Inferior parietal cortex (tissue), 1 donor: ENCODE results near the gene FREM2.

ENCODE experiments used
- DNase-seq: peaks from one replicate; pipeline ENCODE4 v3.0.0-alpha.2; 2016; ENCODE audit errors: extremely low spot score

Gene FREM2

DNA sequence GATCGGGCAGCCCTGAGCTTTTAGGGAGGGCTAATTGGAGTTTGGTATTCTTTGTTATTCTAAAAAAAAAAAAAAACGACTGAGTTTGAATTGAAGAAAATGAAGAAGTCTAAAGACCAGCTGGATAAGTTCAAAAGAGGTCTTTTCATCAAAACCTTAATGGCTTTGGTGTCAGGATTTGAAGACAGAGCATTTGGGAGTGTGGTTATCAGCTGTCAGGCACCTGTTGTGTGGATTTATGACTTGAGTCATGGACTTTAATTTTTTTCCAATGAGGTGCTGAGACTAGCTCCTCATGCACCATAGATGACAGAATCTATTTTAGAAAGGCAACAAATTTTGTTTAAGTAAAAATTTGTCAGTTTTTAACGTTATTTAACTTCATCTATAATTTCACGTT is 72.5 kb downstream of the FREM2 start:
- no peak for DNase-seq

- DNase-seq = peak; percentile 83
Observed at GRCh38 chr13:38763446-38764381, 76.8 kb downstream of the FREM2 start.

DNA sequence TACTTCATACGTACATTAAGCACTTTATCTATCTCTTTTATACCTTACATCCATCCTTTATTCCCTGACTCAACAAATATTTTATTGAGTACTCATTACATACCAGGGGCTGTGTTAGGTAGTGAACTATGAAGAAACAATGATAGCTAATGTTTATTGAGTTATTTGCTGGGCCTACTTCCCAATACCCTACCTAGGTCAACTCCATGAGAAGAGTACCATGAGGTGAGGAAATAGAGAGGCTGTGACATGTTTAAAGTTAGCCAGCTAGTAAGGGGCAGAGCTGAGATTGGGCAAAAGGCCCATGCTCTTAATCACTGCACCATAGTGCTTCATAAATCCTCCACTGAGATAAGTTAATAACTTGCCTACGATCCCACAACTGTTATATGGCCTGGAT is 79.9 kb downstream of the FREM2 start:
- no peak for DNase-seq

- DNase-seq = peak; percentile 77
Observed at GRCh38 chr13:38767506-38768265, 80.8 kb downstream of the FREM2 start.

GRCh38 chr13:38769526-38769925 is 82.6 kb downstream of the FREM2 start:
- DNase-seq = no peak

- DNase-seq = no peak
Observed at GRCh38 chr13:38775085-38775484, 88.2 kb downstream of the FREM2 start.

DNA sequence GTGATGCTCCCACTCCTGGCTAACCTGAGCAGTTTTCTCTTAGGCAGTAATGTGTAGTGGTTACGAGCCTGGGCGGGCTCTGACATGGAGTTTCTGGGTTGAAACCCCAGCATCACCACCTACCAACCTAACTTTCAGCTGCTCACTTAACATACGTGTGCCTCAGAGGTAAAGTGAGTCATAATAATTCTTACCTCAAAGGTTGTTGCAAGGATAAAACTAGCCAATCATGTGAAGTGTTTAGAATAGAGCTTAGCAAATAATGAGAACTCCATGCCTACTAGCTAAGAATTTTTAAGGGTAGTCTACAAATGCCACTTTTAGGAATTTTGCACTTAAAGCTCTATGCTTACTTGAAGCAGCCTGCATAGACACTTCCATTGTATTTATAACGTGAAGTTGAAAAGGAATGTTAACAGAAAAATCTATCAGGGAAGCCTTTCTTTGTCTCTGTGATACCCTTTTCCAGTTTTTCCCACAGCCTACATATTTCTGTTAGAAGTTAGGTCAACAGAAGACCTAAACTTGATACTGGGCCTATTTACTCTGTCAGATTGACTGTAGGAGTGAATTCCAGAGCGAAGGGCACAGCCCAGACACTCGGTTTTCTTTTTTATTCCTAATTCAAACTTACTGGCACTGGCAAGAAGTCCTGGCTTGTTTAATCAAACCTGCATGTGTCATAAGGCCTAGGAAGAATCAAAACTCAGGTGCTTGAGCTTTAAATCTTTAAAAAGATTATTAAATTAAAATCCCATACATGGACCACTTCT is 90.7 kb downstream of the FREM2 start:
- no peak for DNase-seq

GRCh38 chr13:38781539-38781938 is 94.7 kb downstream of the FREM2 start:
- DNase-seq = no peak

DNA sequence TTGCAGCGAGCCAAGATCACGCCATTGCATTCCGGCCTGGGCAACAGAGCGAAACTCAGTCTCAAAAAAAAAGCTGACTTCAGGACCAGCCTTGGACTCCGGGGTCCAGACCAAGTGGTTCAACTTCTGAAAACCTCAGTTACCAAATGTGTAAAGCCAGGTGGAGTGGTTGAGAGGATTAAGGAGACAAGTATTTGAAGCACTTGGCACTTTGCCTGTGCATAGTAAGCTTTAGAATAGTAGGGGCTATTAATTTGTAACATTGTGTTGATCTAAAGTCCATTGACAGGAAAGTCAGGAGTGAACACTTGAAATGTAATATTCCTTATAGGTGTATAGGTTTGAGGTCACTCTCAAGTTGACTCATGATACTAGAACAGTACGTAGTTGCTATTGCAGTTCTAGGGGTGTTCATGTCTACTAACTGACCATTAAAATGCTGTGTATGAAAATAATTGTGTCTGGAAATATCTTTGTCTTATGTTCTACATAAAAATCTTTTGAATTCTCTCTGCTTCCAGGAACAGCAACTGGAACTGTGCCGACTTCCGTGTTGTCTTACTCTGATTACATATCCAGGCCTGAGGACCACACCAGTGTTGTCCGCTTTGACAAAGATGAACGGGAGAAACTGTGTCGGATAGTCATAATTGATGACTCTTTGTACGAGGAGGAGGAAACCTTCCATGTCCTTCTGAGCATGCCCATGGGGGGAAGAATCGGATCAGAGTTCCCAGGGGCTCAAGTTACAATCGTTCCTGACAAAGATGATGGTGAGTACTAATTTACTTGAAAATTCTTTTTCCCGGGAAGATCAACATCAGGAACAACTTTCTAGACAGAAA is 97.4 kb downstream of the FREM2 start:
- no peak for DNase-seq

- DNase-seq = no peak
Observed at GRCh38 chr13:38785042-38785441, 98.2 kb downstream of the FREM2 start.

DNA sequence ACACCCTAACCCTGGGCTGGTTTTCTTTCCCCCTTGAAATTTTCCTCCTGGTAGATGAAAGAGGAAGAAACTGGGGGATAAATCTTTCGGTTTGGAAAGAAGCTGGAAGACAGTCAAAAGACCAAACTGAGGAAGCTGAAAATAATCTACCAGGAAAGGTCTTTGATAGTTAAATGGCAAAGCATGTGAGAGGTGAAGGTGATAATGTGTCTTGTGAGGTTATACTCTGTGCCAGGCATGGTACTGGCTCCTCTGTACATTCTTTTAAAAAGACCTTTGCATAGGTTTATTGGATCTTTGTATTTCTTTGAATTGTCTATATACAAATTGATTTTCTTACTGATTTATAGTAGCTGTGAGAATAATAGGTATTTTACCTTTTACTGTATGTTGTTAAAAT is 98.6 kb downstream of the FREM2 start:
- no peak for DNase-seq

DNA sequence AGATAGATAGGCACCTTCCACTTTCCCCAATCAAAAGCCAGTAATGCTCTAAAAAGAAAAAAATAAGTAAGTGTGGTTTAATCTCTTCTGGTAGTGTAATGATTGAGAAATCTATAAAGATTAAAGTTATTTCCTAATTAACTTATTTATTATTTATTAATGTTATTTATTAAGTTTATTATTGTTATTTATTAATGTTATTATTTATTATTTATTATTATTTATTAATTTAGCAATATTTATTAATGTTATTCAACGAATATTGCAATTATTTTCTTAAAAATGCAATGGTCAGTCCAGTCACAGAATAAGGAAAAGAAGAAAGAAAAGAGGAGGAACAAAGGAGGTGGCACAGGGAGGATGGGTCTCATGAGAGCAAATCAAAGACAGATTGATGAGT is 100.7 kb downstream of the FREM2 start:
- DNase-seq = no peak

- no peak for DNase-seq
Observed at GRCh38 chr13:38796890-38797289, 110.0 kb downstream of the FREM2 start.

DNA sequence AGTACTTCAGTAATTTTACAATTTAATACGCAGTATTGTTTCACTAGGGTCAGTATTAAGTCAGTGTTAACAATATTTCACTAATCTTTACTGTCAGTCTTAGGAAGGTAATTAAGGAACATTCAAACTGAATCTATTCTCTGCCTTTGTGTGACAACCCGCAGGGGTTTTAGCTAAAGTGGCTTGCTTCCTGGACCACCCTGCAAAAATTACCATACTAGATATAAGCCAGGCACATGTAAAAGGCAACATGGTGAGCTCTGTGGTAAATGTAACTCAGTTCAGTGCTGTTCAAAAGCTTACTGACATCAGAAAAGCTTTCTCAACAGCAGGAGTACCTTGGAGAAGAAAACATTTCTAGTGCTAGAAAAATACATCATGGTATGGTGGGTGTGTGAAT is 116.7 kb downstream of the FREM2 start:
- DNase-seq = no peak

DNA sequence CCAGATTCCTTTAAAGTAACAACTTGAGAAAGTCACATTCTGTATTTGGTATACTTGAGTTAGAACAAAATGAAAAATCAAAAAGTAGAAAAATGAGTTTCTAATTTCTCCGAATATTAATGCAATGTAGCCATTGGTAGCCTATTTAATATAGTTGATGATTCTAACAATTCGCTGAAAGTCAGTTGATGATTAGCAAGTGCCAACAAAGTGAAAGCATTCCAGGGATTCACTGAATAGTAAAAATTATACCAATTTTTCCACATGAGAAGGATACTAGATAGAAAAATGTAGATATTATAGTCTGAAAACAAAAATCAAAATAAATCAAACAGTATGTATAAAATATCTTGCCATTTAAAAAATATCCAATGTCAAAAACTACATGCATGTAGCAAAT is 117.2 kb downstream of the FREM2 start:
- no peak for DNase-seq

DNA sequence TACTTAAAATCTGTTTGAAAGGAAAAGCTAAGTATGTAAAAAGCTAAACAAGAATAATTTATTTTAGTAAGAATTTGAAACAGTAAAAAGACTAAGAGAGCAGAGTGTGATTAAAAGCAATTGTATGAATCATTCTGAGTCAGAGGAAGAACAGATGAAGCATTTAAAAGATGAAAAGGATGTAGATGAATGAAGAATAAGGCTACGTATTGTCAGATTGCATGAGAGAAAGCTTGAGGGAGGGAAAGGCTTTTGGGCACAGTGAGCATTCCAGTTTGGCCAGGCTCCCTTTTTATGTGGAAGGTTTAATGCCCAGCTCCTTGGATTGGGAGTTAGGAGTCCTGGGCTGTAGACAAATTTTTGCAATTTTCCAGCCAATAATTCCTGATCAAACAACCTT is 117.7 kb downstream of the FREM2 start:
- no peak for DNase-seq

DNA sequence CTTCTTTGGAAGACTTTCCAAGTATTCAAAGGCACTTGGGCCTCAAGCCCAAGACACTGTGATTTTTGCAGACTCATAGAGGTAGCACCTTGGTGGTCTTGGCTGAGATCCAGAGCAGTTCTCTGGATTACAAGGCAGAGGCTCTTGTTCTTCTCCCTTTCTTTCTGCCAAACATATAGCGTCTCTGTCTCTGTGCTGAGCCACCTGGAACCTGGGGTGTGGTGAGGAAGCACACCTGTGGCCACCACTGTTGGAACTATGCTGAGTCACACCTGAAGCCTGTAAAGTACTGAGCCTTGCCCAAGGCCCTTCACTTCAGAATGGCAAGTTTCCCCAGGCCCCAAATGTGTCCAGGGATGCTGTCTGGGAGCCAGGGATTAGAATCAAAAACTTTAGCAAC is 127.5 kb downstream of the FREM2 start:
- no peak for DNase-seq

GRCh38 chr13:38819053-38819452 is 132.2 kb downstream of the FREM2 start:
- DNase-seq = peak; percentile 62

- no peak for DNase-seq
Observed at GRCh38 chr13:38819596-38819995, 132.7 kb downstream of the FREM2 start.

- DNase-seq = peak; percentile 81
Observed at GRCh38 chr13:38821770-38822551, 135.1 kb downstream of the FREM2 start.
